Stimulated activated CD8-positive, alpha-beta memory T cell treated with anti-CD3 and anti-CD28 coated beads, Interleukin-15, amount 100 ng/mL, for 24 hours (primary cell): ENCODE measurements around the gene ZRSR2.

Source experiments
- DNase-seq: peaks from one replicate; pipeline ENCODE4 v3.0.0-alpha.2; 2020; ENCODE audit warnings: low read depth

The ZRSR2 gene

DNA sequence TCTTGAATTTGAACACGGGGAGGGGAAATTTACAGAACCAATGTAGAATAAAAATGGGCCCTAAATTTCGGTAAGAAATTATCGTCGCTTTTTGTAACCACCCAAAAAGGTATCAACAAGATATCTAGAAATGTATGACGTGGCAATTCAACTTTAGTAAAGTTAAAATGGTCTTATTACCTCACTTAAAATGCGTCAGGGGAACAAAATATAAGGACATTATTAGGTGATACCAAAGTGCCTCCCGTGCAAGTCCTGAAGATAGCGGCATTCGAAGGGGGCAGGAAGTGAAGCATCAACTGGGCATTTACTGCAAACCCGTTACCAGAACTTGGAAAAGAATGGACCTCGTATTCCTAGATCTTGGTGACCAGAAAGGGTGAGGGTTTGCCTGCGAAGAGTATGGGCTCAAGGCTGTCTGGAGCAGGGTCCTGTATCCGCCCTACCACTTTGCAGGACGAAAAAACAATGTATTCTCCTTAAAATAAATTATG lies 63.3 kb downstream of the ZRSR2 start:
- no peak for DNase-seq

DNA sequence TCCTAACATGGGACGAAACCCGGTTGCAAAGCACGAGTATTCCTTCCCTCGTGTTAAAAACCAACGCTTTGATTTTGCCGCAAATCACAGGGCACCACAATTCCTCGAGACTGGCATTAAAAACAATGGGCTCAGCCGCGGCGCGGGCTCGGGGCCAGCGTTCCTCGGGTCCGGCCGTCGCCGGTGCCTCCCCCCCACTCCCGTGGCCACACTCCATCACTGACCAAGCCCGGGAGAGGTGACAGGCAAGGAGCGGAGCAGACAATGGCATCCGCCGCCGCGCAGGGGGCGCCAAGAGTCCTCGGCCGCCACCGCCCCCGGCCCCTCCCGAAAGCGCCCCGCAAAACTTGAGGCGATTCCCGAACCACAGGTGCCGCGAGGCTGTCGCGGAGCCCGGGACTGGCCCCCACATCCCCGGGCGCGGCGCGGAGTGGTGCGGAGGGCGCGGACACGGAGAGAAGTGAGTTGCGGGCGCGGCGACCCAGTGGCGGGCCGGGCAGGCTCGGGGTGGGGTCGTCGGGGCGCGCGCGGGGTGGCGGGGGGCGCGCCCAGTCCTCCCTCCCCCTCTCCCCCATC lies 63.9 kb downstream of the ZRSR2 start:
- DNase-seq, result peak; percentile 10

DNA sequence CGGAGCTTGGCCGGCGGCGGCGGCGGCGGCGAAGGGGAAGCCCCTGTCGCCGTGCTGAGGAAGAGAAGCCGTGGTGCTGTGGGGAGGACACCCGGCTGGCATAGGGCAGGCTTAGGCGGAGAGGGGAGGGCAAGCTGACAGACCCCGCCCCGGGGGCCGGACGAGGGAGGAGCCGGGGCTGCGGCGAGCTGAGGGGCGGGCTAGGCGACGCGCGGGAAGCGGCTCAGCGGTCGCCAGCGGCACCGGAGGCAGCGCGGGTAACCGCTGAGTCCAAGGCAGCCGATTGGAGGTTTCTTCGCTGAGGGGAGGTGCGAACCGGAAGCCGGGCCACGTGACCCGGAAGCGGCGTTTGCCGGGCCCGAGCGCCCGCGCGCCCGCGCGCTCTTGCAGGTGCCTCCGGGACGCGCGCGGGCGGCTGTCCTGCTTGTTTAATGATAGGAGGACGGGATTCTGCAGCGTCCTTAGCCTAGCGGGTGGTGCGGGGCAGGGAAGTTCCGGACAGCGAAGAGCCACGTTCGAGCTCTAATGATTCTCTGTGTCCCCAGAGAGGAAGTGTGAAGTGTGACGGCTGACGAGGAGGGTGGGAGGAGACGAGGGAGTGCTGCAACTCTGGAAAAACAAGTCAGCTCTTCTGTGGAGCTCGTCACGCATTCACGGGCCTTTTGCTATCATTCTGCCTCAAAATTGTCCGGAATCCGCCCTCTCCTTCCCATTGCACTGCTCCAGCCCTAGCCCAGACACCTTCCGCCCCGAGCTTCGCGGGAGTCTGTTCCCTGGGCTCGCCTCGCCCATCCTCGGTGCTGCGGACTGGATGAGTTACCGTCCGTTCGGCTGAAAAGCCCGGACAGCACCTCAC lies 64.7 kb downstream of the ZRSR2 start, which contains the start of gene AP1S2:
AP1S2 (minus strand) TSS at position 102 of the 856 bp plus-strand sequence. CDS start 2,289 bp downstream, outside the sequence.
- DNase-seq, result peak; percentile 79

DNA sequence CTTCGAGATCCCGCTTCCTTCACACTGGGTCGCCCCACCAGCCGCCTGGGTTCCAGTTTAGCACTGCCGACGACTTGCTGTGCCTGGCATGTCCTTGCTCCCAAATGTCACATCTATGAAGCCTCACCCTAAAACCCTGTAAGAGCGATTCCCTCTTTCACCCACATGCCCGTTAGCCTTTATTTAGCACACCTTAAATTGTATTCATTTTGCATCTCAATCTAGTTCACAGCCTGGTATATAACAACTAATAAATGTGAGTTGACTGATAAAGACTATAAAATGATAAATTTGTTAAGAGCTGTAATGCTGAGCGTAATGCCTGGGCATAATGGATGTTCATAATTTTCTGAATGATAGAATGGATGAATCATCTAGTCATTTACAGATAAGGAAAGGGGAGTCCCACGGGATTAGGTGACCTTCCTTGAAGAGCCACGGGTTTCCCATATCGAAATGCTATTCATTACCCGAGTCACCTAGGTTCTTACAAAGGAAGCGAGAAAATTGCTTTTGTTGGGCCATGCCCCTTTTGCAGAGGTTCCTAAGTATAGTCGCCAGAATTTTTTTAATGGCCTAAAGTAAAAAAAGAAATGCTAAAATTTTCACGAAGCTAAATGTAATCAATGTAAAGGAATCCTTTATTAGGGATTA lies 65.4 kb downstream of the ZRSR2 start:
- DNase-seq, result no peak

DNA sequence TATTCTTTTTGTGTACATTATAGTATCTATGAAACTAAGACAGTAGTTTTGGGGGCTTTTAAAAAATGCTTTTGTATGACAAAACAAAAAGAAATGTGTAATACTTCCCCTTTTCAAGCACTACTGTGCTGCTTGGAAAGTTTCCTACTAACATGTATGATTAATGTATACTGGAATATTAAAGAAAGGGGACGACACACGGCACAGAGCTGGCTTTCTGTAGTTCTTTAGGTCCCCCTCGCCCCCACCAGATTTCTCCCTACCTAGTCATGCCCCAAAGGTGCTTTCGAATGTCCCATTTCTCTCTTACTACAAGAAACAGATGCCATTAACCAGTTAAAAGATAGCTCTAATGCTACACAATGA lies 65.9 kb downstream of the ZRSR2 start:
- DNase-seq, result no peak

DNA sequence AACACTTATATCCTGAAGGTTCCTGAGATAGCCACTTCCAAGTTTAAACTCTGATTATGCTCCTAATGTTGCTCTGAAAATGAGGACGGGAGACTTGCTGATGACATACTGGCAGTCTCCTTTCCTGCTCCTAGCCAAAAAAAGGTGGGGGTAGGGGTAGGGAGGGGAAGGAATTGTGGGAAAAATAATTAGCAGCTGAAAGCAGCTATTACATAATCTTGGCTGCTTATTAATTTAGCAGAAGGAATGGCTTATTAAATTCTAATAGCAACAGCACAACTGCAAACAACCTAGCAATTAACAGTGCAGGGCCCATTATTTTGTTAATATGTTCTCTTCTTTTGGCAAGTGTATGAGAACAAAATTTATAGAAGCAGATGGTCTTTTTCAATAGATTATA lies 66.4 kb downstream of the ZRSR2 start:
- no peak for DNase-seq

DNA sequence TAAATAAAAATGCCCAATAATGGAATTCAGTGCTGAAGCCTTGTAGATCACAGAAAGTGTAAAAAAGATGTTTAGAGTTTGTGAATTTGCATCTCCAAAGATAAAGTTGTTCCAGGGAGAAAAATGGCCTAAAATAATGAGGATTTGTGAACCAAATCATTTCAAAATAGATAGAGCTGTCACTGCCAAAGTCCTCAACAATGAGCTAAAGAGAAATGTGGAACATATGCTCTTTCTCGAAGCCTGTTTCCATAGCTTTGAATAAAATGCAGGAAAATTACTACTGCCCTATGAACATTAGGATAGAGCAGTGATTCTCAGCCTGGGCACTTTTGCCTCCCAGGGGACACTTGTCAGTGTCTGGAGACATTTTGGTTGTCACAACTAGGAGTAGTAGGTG lies 67.8 kb downstream of the ZRSR2 start:
- no peak for DNase-seq

DNA sequence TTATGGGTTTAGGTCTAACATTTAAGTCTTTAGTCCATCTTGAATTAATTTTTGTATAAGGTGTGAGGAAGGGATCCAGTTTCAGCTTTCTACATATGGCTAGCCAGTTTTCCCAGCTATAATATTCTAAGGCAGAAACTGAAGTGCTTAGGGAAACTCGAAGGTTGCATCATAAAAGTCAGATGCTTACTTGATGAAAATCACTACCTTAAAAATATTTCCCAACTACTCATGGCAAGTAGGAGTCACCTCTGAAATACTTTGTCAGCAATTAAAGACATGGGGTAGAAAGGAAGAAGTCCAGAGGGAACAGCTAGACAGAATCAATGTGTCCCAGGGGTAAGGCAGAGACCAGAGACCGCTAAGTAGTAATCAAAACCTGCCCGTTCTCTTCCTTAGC lies 70.6 kb downstream of the ZRSR2 start:
- DNase-seq, result no peak

DNA sequence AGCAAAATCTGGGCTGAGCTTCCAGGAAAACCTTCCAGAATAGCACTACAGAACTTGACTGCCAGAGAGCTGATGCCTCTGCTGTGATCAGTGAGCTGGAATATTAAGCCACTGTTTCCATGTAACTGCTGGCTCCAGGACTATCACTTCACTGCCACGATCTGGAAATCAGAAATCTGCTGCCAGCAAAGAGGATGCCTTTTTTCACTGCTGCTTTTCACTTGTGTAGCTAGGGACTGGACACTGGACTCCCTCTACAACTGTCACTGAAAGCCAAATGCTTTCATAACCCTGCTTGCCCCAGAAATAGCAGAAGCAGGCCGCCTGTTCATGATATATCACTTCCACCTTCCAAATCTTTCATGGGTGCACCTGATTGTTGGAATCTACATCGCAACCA lies 73.7 kb downstream of the ZRSR2 start:
- DNase-seq, result no peak

DNA sequence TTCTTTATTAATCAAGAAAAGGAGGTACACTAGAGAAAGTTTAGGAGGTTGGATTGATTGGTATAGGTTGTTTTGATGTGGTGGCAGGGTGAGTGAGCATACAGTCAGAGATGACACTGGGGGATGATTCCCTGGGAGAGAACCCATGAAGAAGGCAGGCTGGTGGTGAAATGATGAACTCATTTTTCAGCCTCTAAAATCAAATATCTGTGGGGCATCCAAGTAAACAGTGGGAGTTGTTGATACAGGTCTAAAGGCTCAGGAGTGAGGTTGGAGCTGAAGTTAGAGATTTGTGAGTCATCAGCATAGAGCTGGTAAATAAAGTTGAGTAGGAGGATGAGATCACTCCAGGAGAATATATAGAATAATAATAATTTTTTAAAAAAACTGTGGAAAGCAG lies 74.3 kb downstream of the ZRSR2 start:
- DNase-seq, result no peak

DNA sequence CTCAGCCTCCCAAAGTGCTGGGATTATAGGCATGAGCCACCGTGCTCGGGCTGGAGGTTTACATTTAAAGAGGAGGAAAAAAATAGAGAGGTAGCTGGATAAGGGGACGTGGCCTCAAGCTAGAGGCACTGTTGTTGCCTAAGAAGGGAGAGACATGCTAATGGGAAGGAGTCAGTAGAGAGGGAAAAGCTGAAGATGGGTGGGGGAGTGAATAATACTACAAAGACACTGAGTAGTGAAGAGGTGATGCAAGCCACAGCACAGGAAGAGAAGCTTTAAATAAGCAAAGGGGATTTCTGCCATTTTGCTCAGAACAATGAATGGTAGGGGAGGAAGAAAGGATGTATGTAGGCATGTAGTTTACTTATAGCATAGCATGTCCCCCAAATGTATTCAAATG lies 75.9 kb downstream of the ZRSR2 start:
- DNase-seq, result no peak

DNA sequence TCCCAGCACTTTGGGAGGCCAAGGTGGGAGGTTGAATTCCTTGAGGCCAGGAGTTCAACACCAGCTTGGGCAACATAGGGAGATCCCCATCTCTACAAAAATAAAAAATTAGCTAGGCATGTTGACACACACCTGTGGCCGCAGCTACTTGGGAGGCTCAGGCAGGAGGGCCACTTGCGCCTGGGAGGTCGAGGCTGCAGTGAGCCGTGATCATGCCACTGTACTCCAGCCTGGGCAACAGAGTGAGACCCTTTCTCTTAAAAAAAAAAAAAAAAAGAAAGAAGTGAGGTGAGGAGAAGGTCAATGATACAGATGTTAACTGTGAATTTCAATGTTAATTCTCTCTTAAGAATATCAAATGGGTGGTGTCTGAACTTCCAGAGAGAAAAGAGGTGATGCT lies 79.4 kb downstream of the ZRSR2 start:
- DNase-seq, result no peak

DNA sequence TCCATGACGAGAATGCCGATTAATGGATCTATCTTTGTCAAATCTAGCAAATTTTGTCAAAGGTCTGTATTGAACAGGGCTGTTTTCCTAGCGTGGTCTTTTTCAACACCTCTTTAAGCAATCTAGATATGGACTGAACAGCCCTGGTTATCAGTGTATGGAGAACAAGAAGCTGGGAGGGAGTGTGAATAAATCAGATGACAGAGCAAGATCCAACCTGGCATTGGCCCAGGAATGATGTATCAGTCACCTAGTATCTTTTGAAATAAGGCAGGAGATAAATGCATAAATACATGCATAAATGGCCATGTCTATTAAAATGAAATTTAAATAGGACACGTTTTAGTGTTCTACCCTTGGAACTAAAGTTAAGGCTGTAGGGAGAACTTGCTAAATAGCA lies 80.0 kb downstream of the ZRSR2 start:
- DNase-seq, result no peak
